Astrocyte (in vitro differentiated cells and primary cell): ENCODE data around the gene TBX5. TPM values are rescaled to one million over a fixed set of nuclear protein-coding genes. Genes with fewer than 3 reads are reported as not detected.

ENCODE experiments used
- DNase-seq: peaks from one replicate; pipeline ENCODE4 v3.0.0-alpha.2; 2010; ENCODE audit warnings: low read depth
- FAIRE-seq: peaks from 2 replicates; lab custom pipeline; 2011; peaks lifted over from hg19 to GRCh38; lab: Jason Lieb, UNC
- H2AFZ ChIP-seq: 2 replicates; pipeline ENCODE4 v1.6.0; 2012; ENCODE audit warnings: low read depth, low read length, inconsistent platforms
- H3K27ac ChIP-seq: 2 replicates; pipeline ENCODE4 v1.5.1; 2011; ENCODE audit warnings: low read depth, low read length, inconsistent platforms
- H3K27me3 ChIP-seq: 2 replicates; pipeline ENCODE4 v1.6.0; 2011; ENCODE audit warnings: low read length, inconsistent platforms; ENCODE audit not compliant: insufficient read depth
- H3K36me3 ChIP-seq: 2 replicates; pipeline ENCODE4 v1.5.1; 2011; ENCODE audit warnings: low read length, inconsistent platforms; ENCODE audit not compliant: insufficient read depth
- H3K4me1 ChIP-seq: 2 replicates; pipeline ENCODE4 v1.5.1; 2011; ENCODE audit warnings: low read length, inconsistent platforms; ENCODE audit not compliant: insufficient read depth
- H3K4me2 ChIP-seq: 2 replicates; pipeline ENCODE4 v1.6.0; 2012; ENCODE audit warnings: low read length, inconsistent platforms
- H3K4me3 ChIP-seq: 2 replicates; pipeline ENCODE4 v1.5.1; 2011; ENCODE audit warnings: low read depth, mild to moderate bottlenecking, low read length, inconsistent platforms; ENCODE audit not compliant: insufficient read depth
- H3K79me2 ChIP-seq: 2 replicates; pipeline ENCODE4 v1.6.0; 2012; ENCODE audit warnings: mild to moderate bottlenecking, low read length, inconsistent platforms; ENCODE audit not compliant: insufficient read depth
- H3K9ac ChIP-seq: 2 replicates; pipeline ENCODE4 v1.6.0; 2012; ENCODE audit warnings: mild to moderate bottlenecking, low read length, inconsistent platforms
- H3K9me3 ChIP-seq: 2 replicates; pipeline ENCODE4 v1.5.1; 2012; ENCODE audit warnings: low read depth, mild to moderate bottlenecking, low read length, inconsistent platforms; ENCODE audit not compliant: insufficient read depth
- H4K20me1 ChIP-seq: 2 replicates; pipeline ENCODE4 v1.6.0; 2012; ENCODE audit warnings: low read length, inconsistent platforms; ENCODE audit not compliant: insufficient read depth
- H3K27ac Mint-ChIP-seq: one replicate; pipeline ENCODE4 v1.8.0; 2021; ENCODE audit warnings: mild to moderate bottlenecking, mixed read lengths; ENCODE audit not compliant: unreplicated experiment
- H3K27me3 Mint-ChIP-seq: one replicate; pipeline ENCODE4 v1.8.0; 2021; ENCODE audit warnings: low read depth, mixed read lengths; ENCODE audit not compliant: unreplicated experiment
- H3K36me3 Mint-ChIP-seq: one replicate; pipeline ENCODE4 v1.8.0; 2021; ENCODE audit warnings: low read depth, mixed read lengths; ENCODE audit not compliant: unreplicated experiment
- H3K4me1 Mint-ChIP-seq: one replicate; pipeline ENCODE4 v1.8.0; 2021; ENCODE audit warnings: low read depth, mixed read lengths; ENCODE audit not compliant: unreplicated experiment
- H3K4me3 Mint-ChIP-seq: one replicate; pipeline ENCODE4 v1.8.0; 2021; ENCODE audit warnings: mild to moderate bottlenecking, moderate library complexity, mixed read lengths; ENCODE audit not compliant: unreplicated experiment
- H3K9me3 Mint-ChIP-seq: one replicate; pipeline ENCODE4 v1.8.0; 2021; ENCODE audit warnings: mild to moderate bottlenecking, mixed read lengths; ENCODE audit not compliant: unreplicated experiment
- EZH2 ChIP-seq: IDR thresholded peaks from 2 replicates; pipeline ENCODE4 v1.6.1; 2012; ENCODE audit warnings: mild to moderate bottlenecking, low read length, inconsistent platforms; ENCODE audit not compliant: insufficient read depth
- total RNA-seq: library from RNA; stranded (reverse); gene quantifications from 2 replicates; pipeline ENCODE4 v1.2.1, GENCODE V29; 2021
- TF ChIP-seq, protein P1 (sequence below): IDR thresholded peaks from 2 replicates; pipeline ENCODE4 v1.5.1; 2011; ENCODE audit warnings: low read depth, mild to moderate bottlenecking, inconsistent platforms, low read length, moderate library complexity; ENCODE audit not compliant: insufficient read depth

Gene TBX5
- total RNA-seq, 1 donor from 2014 or later: not detected

DNA sequence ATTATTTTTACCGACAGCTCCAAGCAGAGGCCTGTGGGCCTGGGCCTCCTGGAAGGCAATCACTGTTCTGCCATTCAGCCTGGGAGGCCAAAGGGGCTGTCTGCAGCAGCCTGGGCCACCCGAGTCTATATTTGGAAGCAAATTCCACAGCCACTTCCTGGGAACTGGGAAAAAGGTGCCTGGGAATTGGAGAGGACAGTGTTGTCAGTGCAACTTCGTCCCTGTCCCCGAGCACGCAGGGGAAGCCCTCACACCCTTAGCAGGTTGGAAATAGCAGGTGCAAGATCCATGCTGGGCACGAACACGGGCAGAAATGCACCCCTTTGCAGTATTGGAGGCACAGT, 9.6 kb upstream of the TBX5 start:
- FAIRE-seq: no peak
- Histone ChIP-seq H3K27me3 (peaks cover 50% of the 10 kb centered on the region), H3K4me2 (no peak overlapping the region), H3K36me3 (no peaks in the 10 kb centered on the region), H3K27ac (no peak overlapping the region), H3K9ac (no peak overlapping the region), H3K4me1 (no peaks in the 10 kb centered on the region), H3K4me3 (no peak overlapping the region), H3K79me2 (no peaks in the 10 kb centered on the region), H3K9me3 (peaks cover 2% of the 10 kb centered on the region), H2AFZ (no peak overlapping the region), H4K20me1 (no peaks in the 10 kb centered on the region)
- H3K4me1 Mint-ChIP-seq: no peaks in the 10 kb centered on the region
- H3K4me3 Mint-ChIP-seq: no peak overlapping the region
- no peak for DNase-seq
- H3K27ac Mint-ChIP-seq: no peak overlapping the region
- TF ChIP-seq, protein P1, sequence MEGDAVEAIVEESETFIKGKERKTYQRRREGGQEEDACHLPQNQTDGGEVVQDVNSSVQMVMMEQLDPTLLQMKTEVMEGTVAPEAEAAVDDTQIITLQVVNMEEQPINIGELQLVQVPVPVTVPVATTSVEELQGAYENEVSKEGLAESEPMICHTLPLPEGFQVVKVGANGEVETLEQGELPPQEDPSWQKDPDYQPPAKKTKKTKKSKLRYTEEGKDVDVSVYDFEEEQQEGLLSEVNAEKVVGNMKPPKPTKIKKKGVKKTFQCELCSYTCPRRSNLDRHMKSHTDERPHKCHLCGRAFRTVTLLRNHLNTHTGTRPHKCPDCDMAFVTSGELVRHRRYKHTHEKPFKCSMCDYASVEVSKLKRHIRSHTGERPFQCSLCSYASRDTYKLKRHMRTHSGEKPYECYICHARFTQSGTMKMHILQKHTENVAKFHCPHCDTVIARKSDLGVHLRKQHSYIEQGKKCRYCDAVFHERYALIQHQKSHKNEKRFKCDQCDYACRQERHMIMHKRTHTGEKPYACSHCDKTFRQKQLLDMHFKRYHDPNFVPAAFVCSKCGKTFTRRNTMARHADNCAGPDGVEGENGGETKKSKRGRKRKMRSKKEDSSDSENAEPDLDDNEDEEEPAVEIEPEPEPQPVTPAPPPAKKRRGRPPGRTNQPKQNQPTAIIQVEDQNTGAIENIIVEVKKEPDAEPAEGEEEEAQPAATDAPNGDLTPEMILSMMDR: no peak
- TF ChIP-seq EZH2: no peak
- peaks cover 92% of the 10 kb centered on the region for H3K27me3 Mint-ChIP-seq
- peaks cover 3% of the 10 kb centered on the region for H3K9me3 Mint-ChIP-seq
- peaks cover 2% of the 10 kb centered on the region for H3K36me3 Mint-ChIP-seq

DNA sequence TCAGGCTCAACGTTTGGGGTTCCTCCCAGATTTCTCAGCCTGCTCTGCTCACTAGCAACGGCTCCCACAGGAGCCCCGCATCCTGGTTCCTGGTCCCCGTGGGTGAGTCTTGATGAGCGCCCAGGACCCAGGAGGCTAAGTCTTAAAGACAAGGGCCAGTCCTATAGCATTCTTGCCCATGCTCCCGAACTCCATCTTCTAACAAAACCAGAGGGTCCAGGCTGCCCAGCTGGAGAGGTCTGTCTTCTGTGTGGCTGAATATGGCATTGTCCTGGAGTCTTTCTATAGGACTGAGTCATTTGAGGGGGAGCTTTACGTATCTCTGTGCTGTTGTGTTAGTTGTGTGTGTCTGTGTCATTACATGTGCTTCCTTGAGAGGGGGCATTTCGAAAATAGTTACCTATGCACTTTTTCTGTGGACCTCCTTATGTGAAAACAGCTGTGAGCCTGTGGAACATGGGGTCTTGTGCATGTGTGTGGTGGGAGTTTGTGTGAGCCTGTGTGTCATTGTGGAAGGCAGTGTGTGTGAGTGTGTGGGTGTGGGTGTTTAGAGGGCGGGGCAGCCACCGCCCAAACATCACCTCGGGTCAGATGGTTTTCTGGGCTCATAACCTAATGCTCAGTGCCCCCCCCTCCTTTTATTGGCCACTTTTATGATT, 9.1 kb upstream of the TBX5 start:
- Histone ChIP-seq H3K79me2 (no peaks in the 10 kb centered on the region), H3K27me3 (peaks cover 55% of the 10 kb centered on the region), H3K9me3 (peaks cover 3% of the 10 kb centered on the region), H3K36me3 (no peaks in the 10 kb centered on the region), H3K27ac (no peak overlapping the region), H3K4me2 (no peak overlapping the region), H4K20me1 (no peaks in the 10 kb centered on the region), H2AFZ (no peak overlapping the region), H3K4me3 (no peak overlapping the region), H3K4me1 (no peaks in the 10 kb centered on the region), H3K9ac (no peak overlapping the region)
- Mint-ChIP-seq H3K4me3 (no peak overlapping the region), H3K36me3 (peaks cover 2% of the 10 kb centered on the region), H3K27me3 (peaks cover 93% of the 10 kb centered on the region), H3K27ac (no peak overlapping the region), H3K9me3 (peaks cover 4% of the 10 kb centered on the region), H3K4me1 (no peaks in the 10 kb centered on the region)
- no peak for FAIRE-seq
- TF ChIP-seq EZH2: no peak
- TF ChIP-seq, protein P1: no peak
- no peak for DNase-seq
